NCI-H1436 (cell line): ENCODE data around the gene NPHP4.
"Not testable (repeated sequence)": the region's sequence is repeated elsewhere in the genome, so short reads cannot be mapped to it uniquely, and the experiment has no call there.

Experiments used
- DNase-seq: peaks from one replicate; lab custom pipeline; 2025; lab: John Stamatoyannopoulos, UW

Gene NPHP4

GRCh38 chr1:5911871-5912271 lies 80.4 kb downstream of the NPHP4 start:
- DNase-seq, result no peak

GRCh38 chr1:5911157-5911556 lies 81.1 kb downstream of the NPHP4 start:
- DNase-seq, result no peak

- no peak for DNase-seq
Observed at GRCh38 chr1:5910666-5911065, 81.6 kb downstream of the NPHP4 start.

GRCh38 chr1:5910276-5910620 lies 82.0 kb downstream of the NPHP4 start:
- DNase-seq, result no peak

GRCh38 chr1:5909576-5910275 lies 82.5 kb downstream of the NPHP4 start:
- DNase-seq, result no peak

GRCh38 chr1:5908461-5909375 lies 83.5 kb downstream of the NPHP4 start:
- no peak for DNase-seq

- DNase-seq, result no peak
Observed at GRCh38 chr1:5907966-5908365, 84.3 kb downstream of the NPHP4 start.

- no peak for DNase-seq
Observed at GRCh38 chr1:5907386-5907785, 84.8 kb downstream of the NPHP4 start.

GRCh38 chr1:5906966-5907365 lies 85.3 kb downstream of the NPHP4 start:
- DNase-seq, result no peak

GRCh38 chr1:5906116-5906515 lies 86.1 kb downstream of the NPHP4 start:
- DNase-seq, result no peak

- DNase-seq, result no peak
Observed at GRCh38 chr1:5905436-5905835, 86.8 kb downstream of the NPHP4 start.

- no peak for DNase-seq
Observed at GRCh38 chr1:5904551-5904950, 87.7 kb downstream of the NPHP4 start.

- DNase-seq, result no peak
Observed at GRCh38 chr1:5903680-5904079, 88.5 kb downstream of the NPHP4 start.

- no peak for DNase-seq
Observed at GRCh38 chr1:5903031-5903430, 89.2 kb downstream of the NPHP4 start.

- no peak for DNase-seq
Observed at GRCh38 chr1:5901841-5902240, 90.4 kb downstream of the NPHP4 start.

GRCh38 chr1:5901150-5901549 lies 91.1 kb downstream of the NPHP4 start:
- no peak for DNase-seq

- no peak for DNase-seq
Observed at GRCh38 chr1:5898266-5898665, 94.0 kb downstream of the NPHP4 start.

- no peak for DNase-seq
Observed at GRCh38 chr1:5896706-5897660, 95.2 kb downstream of the NPHP4 start.

- DNase-seq, result no peak
Observed at GRCh38 chr1:5895446-5896406, 96.5 kb downstream of the NPHP4 start.

- DNase-seq, result not testable (repeated sequence)
Observed at GRCh38 chr1:5893699-5894278, 98.4 kb downstream of the NPHP4 start.

GRCh38 chr1:5892329-5892728 lies 99.9 kb downstream of the NPHP4 start:
- no peak for DNase-seq
